Spleen (tissue), 13 donors: ENCODE measurements around the gene RIOX2. TPM values are rescaled to one million over a fixed set of nuclear protein-coding genes. Genes with fewer than 3 reads are reported as not detected.

Experiments
- DNase-seq: peaks from one replicate; pipeline ENCODE4 v3.0.0-alpha.2; 2020
- H3K27ac ChIP-seq, 8 donors: fragments of 200-600 bp; sonication (generic) in 7 of 8; 1 replicate in 4 of 8; 2 replicates in 4 of 8; pipeline versions ENCODE4 v1.5.0 to v1.8.0; 2016 to 2021; ENCODE audit warnings: inconsistent platforms in 4 of 8, mild to moderate bottlenecking in 4 of 8, moderate library complexity in 1 of 8
- H3K27me3 ChIP-seq, 7 donors: fragments of 200-600 bp; sonication (generic) in 6 of 7; replicated peaks in 1 of 7; 1 replicate in 4 of 7; 2 replicates in 3 of 7; pipeline versions ENCODE4 v1.5.0 to v1.8.0; 2016 to 2021; ENCODE audit warnings: inconsistent platforms in 3 of 7, mild to moderate bottlenecking in 1 of 7
- H3K36me3 ChIP-seq, 6 donors: fragments of 200-600 bp; sonication (generic) in 5 of 6; 1 replicate in 4 of 6; 2 replicates in 2 of 6; pipeline versions ENCODE4 v1.5.0 to v1.8.0; 2016 to 2021; ENCODE audit warnings: inconsistent platforms in 2 of 6
- H3K4me1 ChIP-seq, 6 donors: fragments of 200-600 bp; sonication (generic) in 5 of 6; 1 replicate in 3 of 6; 2 replicates in 3 of 6; pipeline versions ENCODE4 v1.5.0 to v1.8.0; 2016 to 2021; ENCODE audit warnings: inconsistent platforms in 3 of 6
- H3K4me3 ChIP-seq, 8 donors: fragments of 200-600 bp; sonication (generic) in 7 of 8; 1 replicate in 4 of 8; 2 replicates in 4 of 8; pipeline versions ENCODE4 v1.5.0 to v1.8.0; 2016 to 2021; ENCODE audit warnings: inconsistent platforms in 4 of 8, mild to moderate bottlenecking in 4 of 8, moderate library complexity in 2 of 8
- H3K9me3 ChIP-seq, 8 donors: fragments of 200-600 bp; sonication (generic) in 7 of 8; 1 replicate in 4 of 8; 2 replicates in 4 of 8; pipeline versions ENCODE4 v1.5.0 to v1.8.0; 2016 to 2021; ENCODE audit warnings: inconsistent platforms in 4 of 8
- POLR2A ChIP-seq, 3 donors: fragments of 450-650 bp; IDR thresholded peaks; one replicate each; pipeline ENCODE4 v1.5.1; 2017; ENCODE audit warnings: antibody characterized with exemption in 3 of 3, mild to moderate bottlenecking in 1 of 3
- POLR2AphosphoS5 ChIP-seq, 3 donors: sonication (generic); formaldehyde crosslinking; IDR thresholded peaks; one replicate each; pipeline ENCODE4 v1.5.1; 2017; ENCODE audit warnings: antibody characterized with exemption in 3 of 3
- WGBS, 5 donors: extraction: QIAGEN DNeasy Blood & Tissue Kit in 3 of 5; methylation state at CpG; one replicate each; pipeline versions ENCODE4 v1.1.5 to v1.1.7; 2013 to 2018; 5-methylcytosine and 5-hydroxymethylcytosine counted together
- intact Hi-C: fragments of 100-400 bp; cut with DNase I; formaldehyde crosslinking; loops from one replicate; pipeline ENCODE4 v1.15.0; 2023; ENCODE audit warnings: low total_unique reads
- long read RNA-seq, 2 donors: transcript quantifications; one replicate each; lab custom pipeline, GENCODE V29; 2026
- polyA plus RNA-seq, 3 donors: library from polyadenylated mRNA; stranded (reverse); fragments of 200-250 nt; gene quantifications; one replicate each; pipeline ENCODE4 v1.2.1, GENCODE V29; 2013
- total RNA-seq, 7 donors: library from RNA; depleted of rRNA in 3 of 7; stranded (reverse); fragments of >200 nt in 3 of 7; fragmentation: NEBNext Ultra II Directional in 4 of 7; extraction: Animal tissue kit (Norgen Biotek cat#: 25700) in 4 of 7; gene quantifications; one replicate each; pipeline versions ENCODE4 v1.1.0 to v1.2.1, GENCODE V29; 2016 to 2021
- TF ChIP-seq, protein P1 (sequence below), 11 experiments: fragments of 200-600 bp in 7 of 11; fragments of 450-650 bp in 4 of 11; sonication (generic) in 4 of 11; IDR thresholded peaks in 8 of 11; conservative IDR thresholded peaks in 3 of 11; 1 replicate in 7 of 11; 2 replicates in 4 of 11; pipeline versions ENCODE4 v1.4.0 to v1.8.0; 2016 to 2021; ENCODE audit warnings: antibody characterized with exemption in 11 of 11, inconsistent platforms in 4 of 11, mild to moderate bottlenecking in 1 of 11
- donor health status: healthy with polysubstance abuse.
- donor health status: DM: no; HTN: no; CAD: no; lungs with moderate emphysema.
- donor health status: DM: no; HTN: no; CAD: no.
- donor health status: Bipolar disorder and iron deficiency.
- donor health status: healthy.
- donor health status: DM: no; HTN: no; CAD: no.
- donor health status: DM: yes; HTN: yes; CAD: no.

The RIOX2 gene
- total RNA-seq (10 to 100 TPM; 13.5 to 29.7 (median 21.3) TPM), polyA plus RNA-seq (10 to 100 TPM; 13.5 to 15.9 (median 15.6) TPM)
- long read RNA-seq, donor 1, partial matches to known transcripts: 0 of 2 reads
- long read RNA-seq, donor 1, other reads (novel, unspliced or antisense): 0 of 2 reads
- long read RNA-seq, donor 2, partial matches to known transcripts: 0 of 1 reads
- long read RNA-seq, donor 2, other reads (novel, unspliced or antisense): 0 of 1 reads

DNA sequence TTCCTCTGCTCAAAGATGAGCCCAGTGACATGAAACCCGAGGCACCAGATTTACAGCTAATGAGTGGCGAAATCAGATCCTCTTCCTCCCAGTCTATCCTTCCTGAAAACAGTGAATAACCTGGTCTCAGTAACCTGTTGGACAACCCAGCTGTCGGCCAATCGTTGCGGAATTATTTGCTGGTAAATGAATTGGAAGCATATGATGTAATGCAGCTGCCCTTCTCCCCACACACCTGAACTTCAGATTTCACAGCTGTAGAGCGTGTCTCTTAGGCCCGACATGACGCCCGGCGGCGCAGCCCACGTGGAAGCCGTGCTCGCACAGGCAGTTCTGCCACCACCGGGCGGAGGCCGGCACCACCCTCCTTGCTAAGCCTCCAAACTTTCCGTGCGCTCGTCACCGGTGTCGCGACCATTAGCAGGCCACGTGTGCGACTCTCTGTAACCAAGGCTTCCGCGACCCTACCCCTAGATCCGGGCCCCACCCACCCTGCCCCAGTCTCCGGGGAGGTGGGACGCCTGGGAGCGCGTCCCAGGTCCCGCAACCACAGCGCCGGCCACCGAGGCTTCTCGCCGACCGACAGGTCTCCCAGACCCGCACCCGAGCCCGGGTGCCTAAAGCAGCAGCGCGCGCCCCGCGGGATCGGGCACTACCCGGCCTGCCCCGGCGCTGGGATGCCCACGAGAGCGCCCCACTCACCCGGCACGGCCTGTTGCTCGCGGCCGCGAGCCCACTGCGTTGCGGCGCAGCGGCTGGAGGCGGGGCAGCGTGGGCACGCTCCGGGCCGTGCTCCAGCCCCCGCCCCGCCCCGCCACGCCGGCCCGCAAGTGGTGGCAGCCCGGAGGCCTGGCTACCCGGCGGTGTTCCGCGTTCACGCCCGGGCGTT is at the start of gene RIOX2:
Gene RIOX2, minus strand, starts transcription at position 753 of the 889 bp plus-strand sequence. CDS start 4,838 bp downstream, outside the sequence.
- WGBS, 5 donors: 1 to 4% (median 2%) methylated on average over 45 to 82 of the region's 82 CpGs
- Histone ChIP-seq H3K27me3 (no peaks in the 10 kb centered on the region), H3K9me3 (no peaks in the 10 kb centered on the region), H3K4me3 (peak within 1 kb of the TSS; percentile 69 to 95 (median 78)), H3K27ac (peak within 1 kb of the TSS; percentile 65 to 90 (median 81)), H3K4me1 (peaks cover 5 to 44% (median 26%) of the 10 kb centered on the region in 6 donors), H3K36me3 (peaks cover 0 to 4% (median 2%) of the 10 kb centered on the region in 6 donors)
- TF ChIP-seq POLR2AphosphoS5 (IDR thresholded peaks at IDR 0.05) (peak; percentile 76 to 83 (median 82)), POLR2A (IDR thresholded peaks at IDR 0.05) (peak in 1 of 3 donors; percentile 7)
- TF ChIP-seq, protein P1, sequence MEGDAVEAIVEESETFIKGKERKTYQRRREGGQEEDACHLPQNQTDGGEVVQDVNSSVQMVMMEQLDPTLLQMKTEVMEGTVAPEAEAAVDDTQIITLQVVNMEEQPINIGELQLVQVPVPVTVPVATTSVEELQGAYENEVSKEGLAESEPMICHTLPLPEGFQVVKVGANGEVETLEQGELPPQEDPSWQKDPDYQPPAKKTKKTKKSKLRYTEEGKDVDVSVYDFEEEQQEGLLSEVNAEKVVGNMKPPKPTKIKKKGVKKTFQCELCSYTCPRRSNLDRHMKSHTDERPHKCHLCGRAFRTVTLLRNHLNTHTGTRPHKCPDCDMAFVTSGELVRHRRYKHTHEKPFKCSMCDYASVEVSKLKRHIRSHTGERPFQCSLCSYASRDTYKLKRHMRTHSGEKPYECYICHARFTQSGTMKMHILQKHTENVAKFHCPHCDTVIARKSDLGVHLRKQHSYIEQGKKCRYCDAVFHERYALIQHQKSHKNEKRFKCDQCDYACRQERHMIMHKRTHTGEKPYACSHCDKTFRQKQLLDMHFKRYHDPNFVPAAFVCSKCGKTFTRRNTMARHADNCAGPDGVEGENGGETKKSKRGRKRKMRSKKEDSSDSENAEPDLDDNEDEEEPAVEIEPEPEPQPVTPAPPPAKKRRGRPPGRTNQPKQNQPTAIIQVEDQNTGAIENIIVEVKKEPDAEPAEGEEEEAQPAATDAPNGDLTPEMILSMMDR (IDR thresholded peaks at IDR 0.05 in 8 of 11, conservative IDR thresholded peaks at IDR 0.05 in 3 of 11): peak in 3 of 11 experiments; percentile 8 to 26 (median 17)
- intact Hi-C loops: no loop called here
- peak; percentile 95 for DNase-seq

DNA sequence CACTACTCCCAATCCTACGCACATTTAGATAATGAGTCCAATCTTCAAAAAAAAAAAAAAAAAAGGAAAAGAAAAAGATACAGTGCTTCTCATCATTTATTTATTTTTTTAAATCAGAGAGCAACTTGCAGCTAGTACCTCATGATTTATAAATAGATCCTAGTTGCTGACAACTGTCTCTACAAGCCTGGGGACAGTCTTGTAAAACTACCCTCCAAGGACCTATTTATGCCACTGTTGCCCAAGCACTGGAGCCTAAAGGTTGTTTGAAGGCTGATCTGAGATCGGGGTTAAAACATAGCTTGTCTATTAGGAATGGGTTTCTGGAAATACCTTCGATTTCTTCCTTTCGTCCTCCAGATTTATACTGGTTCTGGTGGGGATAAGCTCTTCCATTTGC is 48.2 kb upstream of the RIOX2 start:
- Histone ChIP-seq H3K4me1 (peaks cover 0 to 8% (median 2%) of the 10 kb centered on the region in 6 donors), H3K9me3 (no peaks in the 10 kb centered on the region), H3K27me3 (peaks cover 0 to 12% (median 0%) of the 10 kb centered on the region in 7 donors), H3K36me3 (no peaks in the 10 kb centered on the region), H3K4me3 (no peak overlapping the region), H3K27ac (no peak overlapping the region)
- TF ChIP-seq, protein P1 (IDR thresholded peaks at IDR 0.05 in 8 of 11, conservative IDR thresholded peaks at IDR 0.05 in 3 of 11): no peak
- no peak for TF ChIP-seq POLR2AphosphoS5 (IDR thresholded peaks at IDR 0.05)
- no peak for TF ChIP-seq POLR2A (IDR thresholded peaks at IDR 0.05)
- intact Hi-C loops: no loop called here
- 88 to 98% (median 90%) methylated on average over 4 of the region's 4 CpGs for WGBS, 5 donors
- no peak for DNase-seq

DNA sequence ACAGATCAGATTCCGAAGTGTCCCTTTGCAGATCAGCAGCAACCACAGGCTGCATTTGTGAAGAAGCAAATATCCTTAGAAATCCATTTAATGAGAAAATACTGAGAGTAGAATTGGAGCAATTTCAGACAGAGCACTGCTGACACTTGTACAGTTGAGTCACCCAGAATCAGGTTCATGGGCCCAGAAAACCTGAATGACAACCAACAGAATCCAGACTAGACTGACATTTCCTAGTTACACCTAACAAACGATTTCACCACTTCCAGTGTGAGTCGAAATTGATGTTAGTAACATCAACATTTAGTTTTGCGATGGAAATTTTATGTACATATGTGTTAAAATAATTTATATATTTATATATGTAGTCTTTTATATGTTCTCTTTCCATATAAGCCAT is 46.1 kb upstream of the RIOX2 start:
- DNase-seq: no peak
- Histone ChIP-seq H3K36me3 (no peaks in the 10 kb centered on the region), H3K27ac (no peak overlapping the region), H3K27me3 (peaks cover 0 to 7% (median 0%) of the 10 kb centered on the region in 7 donors), H3K4me1 (peaks cover 0 to 16% (median 2%) of the 10 kb centered on the region in 6 donors), H3K4me3 (no peak overlapping the region), H3K9me3 (no peaks in the 10 kb centered on the region)
- WGBS, 5 donors: 82 to 95% (median 89%) methylated on average over 4 of the region's 4 CpGs
- TF ChIP-seq, protein P1 (IDR thresholded peaks at IDR 0.05 in 8 of 11, conservative IDR thresholded peaks at IDR 0.05 in 3 of 11): no peak
- TF ChIP-seq POLR2A (IDR thresholded peaks at IDR 0.05): no peak
- intact Hi-C loops: no loop called here

DNA sequence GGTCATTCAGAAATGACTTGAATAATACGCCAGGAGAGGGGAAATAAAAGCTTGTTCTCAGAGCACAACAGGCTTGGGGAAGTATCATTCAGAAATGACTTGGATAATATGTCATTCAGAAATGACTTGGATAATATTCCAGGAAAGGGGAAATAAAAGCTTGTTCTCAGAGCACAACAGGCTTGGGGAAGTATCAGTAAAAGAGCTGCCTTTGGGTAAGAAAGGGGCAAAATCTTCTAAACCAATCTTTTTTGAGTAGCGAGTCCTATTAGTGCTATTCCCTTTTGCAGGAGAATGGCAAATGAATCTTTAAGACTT is 42.0 kb upstream of the RIOX2 start:
- Histone ChIP-seq H3K4me1 (peaks cover 0 to 14% (median 0%) of the 10 kb centered on the region in 6 donors), H3K27me3 (no peaks in the 10 kb centered on the region), H3K36me3 (no peaks in the 10 kb centered on the region), H3K4me3 (no peak overlapping the region), H3K9me3 (no peaks in the 10 kb centered on the region), H3K27ac (no peak overlapping the region)
- 83 to 93% (median 87%) methylated on average over 2 of the region's 2 CpGs for WGBS, 5 donors
- intact Hi-C loops: no loop called here
- DNase-seq: no peak
- TF ChIP-seq POLR2A (IDR thresholded peaks at IDR 0.05) (no peak), POLR2AphosphoS5 (IDR thresholded peaks at IDR 0.05) (no peak)
- TF ChIP-seq, protein P1 (IDR thresholded peaks at IDR 0.05 in 8 of 11, conservative IDR thresholded peaks at IDR 0.05 in 3 of 11): no peak
